IMR-90 (cell line): Measurements from ENCODE around the gene CLDN11. TPM values are rescaled to one million over a fixed set of nuclear protein-coding genes. Genes with fewer than 3 reads are reported as not detected.

ENCODE experiments used
- ATAC-seq: fragments of 200-7000 bp; cut with Tn5 transposase; 2 replicates; pipeline ENCODE4 v1.9.1; 2020; ENCODE audit warnings: low read depth, mild to moderate bottlenecking, moderate library complexity
- BruUV-seq: library from RNA; stranded (reverse); fragments of 400-500 nt; replicated peaks from 2 replicates; lab custom pipeline; 2021; lab: Mats Ljungman, UMichigan
- CTCF ChIA-PET: fragments of 300-600 bp; formaldehyde crosslinking; extraction: SDS; loops from one replicate; lab custom pipeline; 2021; ENCODE audit warnings: antibody characterized with exemption; lab: Yijun Ruan, JAX
- POLR2A ChIA-PET: fragments of 300-600 bp; sonication (Branson Sonifier 250); formaldehyde crosslinking; loops from one replicate; lab custom pipeline; 2022; ENCODE audit warnings: antibody characterized with exemption; ENCODE audit not compliant: unreplicated experiment; lab: Charles Lee
- DNase-seq: peaks from one replicate; pipeline ENCODE4 v3.0.0; 2013
- H2AFZ ChIP-seq: replicated peaks from 2 replicates; pipeline ENCODE3; 2013; ENCODE audit warnings: low read length, mild to moderate bottlenecking; ENCODE audit not compliant: poor library complexity
- H2AK5ac ChIP-seq: 2 replicates; pipeline ENCODE4 v1.6.1; 2013; ENCODE audit warnings: low read depth, low read length, inconsistent platforms
- H2AK9ac ChIP-seq: replicated peaks from 2 replicates; pipeline ENCODE3; 2013; ENCODE audit warnings: mild to moderate bottlenecking, low read depth, low read length, moderate library complexity; ENCODE audit not compliant: poor library complexity
- H2BK120ac ChIP-seq: 2 replicates; pipeline ENCODE4 v1.6.1; 2013; ENCODE audit warnings: low read depth, low read length, inconsistent platforms
- H2BK15ac ChIP-seq: 3 replicates; pipeline ENCODE4 v1.6.1; 2013; ENCODE audit warnings: low read depth, low read length, inconsistent platforms
- H2BK20ac ChIP-seq: 2 replicates; pipeline ENCODE4 v1.6.1; 2013; ENCODE audit warnings: low read depth, mild to moderate bottlenecking, inconsistent platforms, low read length, moderate library complexity
- H2BK5ac ChIP-seq: 2 replicates; pipeline ENCODE4 v1.6.1; 2013; ENCODE audit warnings: mild to moderate bottlenecking, low read depth, low read length, inconsistent platforms; ENCODE audit not compliant: poor library complexity, severe bottlenecking
- H3K14ac ChIP-seq: replicated peaks from 2 replicates; pipeline ENCODE4 v1.6.1; 2013; ENCODE audit warnings: low read depth, low read length, inconsistent platforms
- H3K18ac ChIP-seq: 2 replicates; pipeline ENCODE4 v1.6.1; 2013; ENCODE audit warnings: low read depth, low read length, control low read depth
- H3K23ac ChIP-seq: 2 replicates; pipeline ENCODE4 v1.6.1; 2013; ENCODE audit warnings: low read depth, low read length, inconsistent platforms
- H3K27ac ChIP-seq: 2 replicates; pipeline ENCODE4 v1.5.1; 2013; ENCODE audit warnings: mild to moderate bottlenecking, control low read depth, low read length; ENCODE audit not compliant: insufficient read depth
- H3K27me3 ChIP-seq: 2 replicates; pipeline ENCODE4 v1.6.1; 2013; ENCODE audit warnings: low read length; ENCODE audit not compliant: control insufficient read depth, insufficient read depth
- H3K36me3 ChIP-seq: 2 replicates; pipeline ENCODE4 v1.6.1; 2013; ENCODE audit warnings: low read length, mixed read lengths; ENCODE audit not compliant: control insufficient read depth, insufficient read depth
- H3K4ac ChIP-seq: 2 replicates; pipeline ENCODE4 v1.6.1; 2013; ENCODE audit warnings: low read depth, low read length, inconsistent platforms
- H3K4me1 ChIP-seq: 2 replicates; pipeline ENCODE4 v1.6.1; 2013; ENCODE audit warnings: low read length, mixed read lengths; ENCODE audit not compliant: control insufficient read depth, insufficient read depth
- H3K4me2 ChIP-seq: 2 replicates; pipeline ENCODE4 v1.6.1; 2013; ENCODE audit warnings: low read depth, mild to moderate bottlenecking, control low read depth, low read length, moderate library complexity
- H3K4me3 ChIP-seq: 2 replicates; pipeline ENCODE4 v1.5.1; 2013; ENCODE audit warnings: low read depth, mild to moderate bottlenecking, control low read depth, low read length, moderate library complexity; ENCODE audit not compliant: insufficient read depth
- H3K56ac ChIP-seq: 2 replicates; pipeline ENCODE4 v1.6.1; 2013; ENCODE audit warnings: low read length, inconsistent platforms; ENCODE audit not compliant: insufficient read depth; ENCODE audit errors: extremely low read depth
- H3K79me1 ChIP-seq, 2 experiments: 2 replicates each; pipeline ENCODE4 v1.6.1; 2013; ENCODE audit warnings: low read length in 2 of 2, inconsistent platforms in 1 of 2, low read depth in 1 of 2
- H3K9ac ChIP-seq: 2 replicates; pipeline ENCODE4 v1.6.1; 2013; ENCODE audit warnings: low read depth, low read length, control low read depth
- H3K9me1 ChIP-seq: 2 replicates; pipeline ENCODE4 v1.6.1; 2013; ENCODE audit warnings: low read length, inconsistent platforms; ENCODE audit not compliant: insufficient read depth
- H3K9me3 ChIP-seq: 2 replicates; pipeline ENCODE4 v1.6.1; 2013; ENCODE audit warnings: low read length; ENCODE audit not compliant: control insufficient read depth, insufficient read depth
- H4K20me1 ChIP-seq: 2 replicates; pipeline ENCODE4 v1.6.1; 2013; ENCODE audit warnings: low read length, inconsistent platforms; ENCODE audit not compliant: insufficient read depth
- H4K5ac ChIP-seq: 2 replicates; pipeline ENCODE4 v1.6.1; 2013; ENCODE audit warnings: mild to moderate bottlenecking, low read depth, low read length, control low read depth
- H4K8ac ChIP-seq, 2 experiments: 2 replicates each; pipeline ENCODE4 v1.6.1; 2013; ENCODE audit warnings: low read depth in 2 of 2, low read length in 2 of 2, control low read depth in 1 of 2, inconsistent platforms in 1 of 2
- H4K91ac ChIP-seq: 2 replicates; pipeline ENCODE4 v1.6.1; 2013; ENCODE audit warnings: low read depth, low read length, inconsistent platforms; ENCODE audit not compliant: insufficient read depth
- BHLHE40 ChIP-seq: fragments of 150-350 bp; IDR thresholded peaks from 2 replicates; pipeline ENCODE4 v1.6.1; 2016; ENCODE audit warnings: mild to moderate bottlenecking, low read depth, low read length
- CEBPB ChIP-seq: IDR thresholded peaks from 2 replicates; pipeline ENCODE4 v1.6.1; 2012; ENCODE audit warnings: low read depth, low read length, improper control_type of control experiment
- CHD1 ChIP-seq: IDR thresholded peaks from 2 replicates; pipeline ENCODE4 v1.6.1; 2012; ENCODE audit warnings: low read depth, low read length, improper control_type of control experiment
- CTCF ChIP-seq: conservative IDR thresholded peaks from 2 replicates; pipeline ENCODE4 v1.5.1; 2012; ENCODE audit warnings: mild to moderate bottlenecking, low read depth, low read length, improper control_type of control experiment
- FOS ChIP-seq: fragments of 150-350 bp; IDR thresholded peaks from 2 replicates; pipeline ENCODE4 v1.6.1; 2016; ENCODE audit warnings: low read depth, low read length
- MAZ ChIP-seq: IDR thresholded peaks from 2 replicates; pipeline ENCODE4 v1.6.1; 2012; ENCODE audit warnings: low read depth, mild to moderate bottlenecking, low read length, improper control_type of control experiment, moderate library complexity, borderline replicate concordance
- MXI1 ChIP-seq: IDR thresholded peaks from 2 replicates; pipeline ENCODE4 v1.6.1; 2012; ENCODE audit warnings: low read depth, mild to moderate bottlenecking, low read length, moderate library complexity, borderline replicate concordance
- NFE2L2 ChIP-seq: fragments of 150-350 bp; IDR thresholded peaks from 2 replicates; pipeline ENCODE4 v1.6.1; 2016; ENCODE audit warnings: low read depth, mild to moderate bottlenecking, low read length
- POLR2A ChIP-seq: IDR thresholded peaks from 2 replicates; pipeline ENCODE4 v1.6.1; 2012; ENCODE audit warnings: mild to moderate bottlenecking, low read depth, low read length
- RAD21 ChIP-seq: IDR thresholded peaks from 2 replicates; pipeline ENCODE4 v1.6.1; 2012; ENCODE audit warnings: low read length, improper control_type of control experiment
- RCOR1 ChIP-seq: IDR thresholded peaks from 2 replicates; pipeline ENCODE4 v1.6.1; 2012; ENCODE audit warnings: mild to moderate bottlenecking, low read length, improper control_type of control experiment; ENCODE audit not compliant: insufficient replicate concordance
- RFX5 ChIP-seq: IDR thresholded peaks from 2 replicates; pipeline ENCODE4 v1.8.0; 2012; ENCODE audit warnings: low read depth, mild to moderate bottlenecking, low read length, moderate library complexity
- SMC3 ChIP-seq: fragments of 150-350 bp; IDR thresholded peaks from 2 replicates; pipeline ENCODE4 v1.6.1; 2016; ENCODE audit warnings: low read depth, mild to moderate bottlenecking, antibody characterized with exemption, low read length, moderate library complexity
- USF2 ChIP-seq: fragments of 150-350 bp; IDR thresholded peaks from 2 replicates; pipeline ENCODE4 v1.6.1; 2017; ENCODE audit warnings: mild to moderate bottlenecking, antibody characterized with exemption, low read length, low read depth
- WGBS, 2 experiments: methylation state at CpG; one replicate each; pipeline versions ENCODE4 v1.1.5 to v1.1.7; 2013; ENCODE audit warnings: missing lambda C conversion rate in 2 of 2; ENCODE audit not compliant: insufficient read length in 1 of 2; ENCODE audit errors: extremely low coverage in 2 of 2; 5-methylcytosine and 5-hydroxymethylcytosine counted together
- dilution Hi-C: fragments of 300-500 bp; cut with HindIII; formaldehyde crosslinking; loops from one replicate; pipeline ENCODE4 v1.14.3; 2018; ENCODE audit warnings: low sequenced_read_pairs; ENCODE audit not compliant: unreplicated experiment
- in situ Hi-C: fragments of 300-500 bp; cut with MboI; formaldehyde crosslinking; loops from 3 replicates; pipeline ENCODE4 v1.14.3; 2019; ENCODE audit warnings: low sequenced_read_pairs, inconsistent platforms, mixed read lengths
- intact Hi-C: fragments of 100-400 bp; cut with micrococcal nuclease; formaldehyde crosslinking; loops from 2 replicates; pipeline ENCODE4 v1.10.0; 2022
- polyA plus RNA-seq, 3 experiments: library from polyadenylated mRNA; depleted of rRNA; stranded (reverse); fragments of >200 nt; gene quantifications; 2 replicates each; pipeline ENCODE4 v1.2.3, GENCODE V29; 2012; ENCODE audit warnings: low replicate concordance in 1 of 3
- total RNA-seq: library from RNA; depleted of rRNA; stranded (reverse); fragments of >200 nt; gene quantifications from 2 replicates; pipeline ENCODE4 v1.2.3, GENCODE V29; 2012

CLDN11 gene
- total and polyA plus RNA-seq, 2 of the 4 experiments (the other 2 are of a cell fraction): 245 to 318 TPM

GRCh38 chr3:170420307-170420821, 1.7 kb downstream of the CLDN11 start:
- DNase-seq (peak; percentile 47), ATAC-seq (no peak)
- Histone ChIP-seq H4K20me1 (peaks cover 28% of the 10 kb centered on the region), H2AK5ac (peak overlapping the region; percentile 18; the same call in 1 of the 2 replicates), H3K4me3 (peak overlapping the region; percentile 85), H2BK5ac (no peak overlapping the region), H3K23ac (peak overlapping the region; percentile 77), H3K4me1 (peaks cover 4% of the 10 kb centered on the region), H2BK120ac (peak overlapping the region; percentile 48), H3K27me3 (no peaks in the 10 kb centered on the region), H3K4me2 (peak overlapping the region; percentile 68), H4K91ac (peak overlapping the region; percentile 62), H3K9me3 (no peaks in the 10 kb centered on the region), H3K14ac (peak overlapping the region; percentile 48), H2AK9ac (peak overlapping the region; percentile 86), H2BK20ac (peak overlapping the region; percentile 12), H3K9me1 (peaks cover 9% of the 10 kb centered on the region), H3K27ac (peak overlapping the region; percentile 84), H2BK15ac (peak overlapping the region; percentile 66; the same call in 2 of the 3 replicates), H4K8ac (peak overlapping the region; percentile 53 to 71), H3K4ac (peak overlapping the region; percentile 75), H3K36me3 (peaks cover 28% of the 10 kb centered on the region), H3K9ac (peak overlapping the region; percentile 82), H3K18ac (peak overlapping the region; percentile 85; the same call in 1 of the 2 replicates), H3K56ac (peak overlapping the region; percentile 30), H4K5ac (peak overlapping the region; percentile 44; the same call in 1 of the 2 replicates), H2AFZ (peak overlapping the region; percentile 88), H3K79me1 (peaks cover 21 to 58% of the 10 kb centered on the region in 2 experiments)
- 74% methylated on average over 5 of the region's 17 CpGs; no CpG with 5 or more reads in 1 of the 2 experiments for WGBS, 2 experiments
- in situ Hi-C loops (loop anchor here (10.0 kb wide), 1 partner anchor 274 kb away; no protein-coding TSS in a partner anchor), dilution Hi-C loops (no loop called here), intact Hi-C loops (loop anchor here (1.0 kb wide), 1 partner anchor 305 kb away; no protein-coding TSS in a partner anchor)
- no peak for TF ChIP-seq RCOR1
- no peak for TF ChIP-seq CTCF
- TF ChIP-seq RFX5: no peak
- no peak for TF ChIP-seq MAZ
- no peak for TF ChIP-seq SMC3
- TF ChIP-seq BHLHE40: no peak
- no peak for TF ChIP-seq NFE2L2
- no peak for TF ChIP-seq RAD21
- TF ChIP-seq FOS: no peak
- no peak for TF ChIP-seq CEBPB
- no peak for TF ChIP-seq POLR2A
- no peak for TF ChIP-seq MXI1
- TF ChIP-seq CHD1: no peak
- TF ChIP-seq USF2: no peak
- no TSS peak for BruUV-seq
- ChIA-PET CTCF (interaction anchor here (1.2 kb wide), 1 partner anchor 392 kb away, joined by 3 read pairs; no protein-coding TSS in a partner anchor), POLR2A (no interaction called here)
